ENCODE data around the gene MAGEA1.

GRCh38 chrX:153214934-153215333, 35.9 kb downstream of the MAGEA1 start:
- TF ChIP-seq CTCF (IDR thresholded peaks at IDR 0.05 in 2 of 3, conservative IDR thresholded peaks at IDR 0.05 in 1 of 3; ENCODE audit: borderline replicate concordance in 1 of 3, insufficient read depth in 1 of 3, low read depth in 2 of 3, low read length in 2 of 3) (no peak), POLR2AphosphoS5 (IDR thresholded peaks at IDR 0.05; ENCODE audit: low read depth, low read length) (no peak), YY1 (IDR thresholded peaks at IDR 0.05; ENCODE audit: extremely low read depth, insufficient replicate concordance, low read depth, low read length) (no peak), RAD21 (IDR thresholded peaks at IDR 0.05; ENCODE audit: low read depth) (no peak), EZH2 (IDR thresholded peaks at IDR 0.05) (no peak), CEBPB (IDR thresholded peaks at IDR 0.05; ENCODE audit: low read depth) (no peak), POLR2A (IDR thresholded peaks at IDR 0.05; ENCODE audit: borderline replicate concordance, extremely low read depth, insufficient read depth, insufficient read length) (no peak), EZH2phosphoT487 (IDR thresholded peaks at IDR 0.05; ENCODE audit: borderline replicate concordance) (no peak), MAX (IDR thresholded peaks at IDR 0.05) (no peak), ZNF274 (IDR thresholded peaks at IDR 0.05; ENCODE audit: low read depth, low read length) (no peak), ATF3 (IDR thresholded peaks at IDR 0.05) (no peak)
